ENCODE results near the gene ZNF22. TPM values are rescaled to one million over a fixed set of nuclear protein-coding genes. Genes with fewer than 3 reads are reported as not detected.

ZNF22 gene
- total and polyA plus RNA-seq, 12 donors, result 11.0 to 17.2 (median 15.6) TPM

- intact Hi-C loops (cut with DNase I), result no loop called here
- H3K9me3 ChIP-seq, result peaks cover 0 to 6% (median 0%) of the 10 kb centered on the region in 11 donors
- H3K27me3 ChIP-seq, result no peaks in the 10 kb centered on the region
- ATAC-seq (no peak), DNase-seq (no peak)
- H3K4me3 ChIP-seq, result no peak overlapping the region
- TF ChIP-seq CTCF (IDR thresholded peaks at IDR 0.05), result no peak
- H3K4me1 ChIP-seq, result peaks cover 6 to 74% (median 65%) of the 10 kb centered on the region in 9 donors
- H3K27ac ChIP-seq, result peak overlapping the region in 7 of 10 donors; percentile 11 to 98 (median 53)
- H3K36me3 ChIP-seq, result peaks cover 0 to 27% (median 6%) of the 10 kb centered on the region in 9 donors
Measured at GRCh38 chr10:44954962-44955361, 45.8 kb upstream of the ZNF22 start.

- peak in 1 of 2 donors; percentile 6 for DNase-seq
- 74 to 85% methylated on average over 8 of the region's 8 CpGs for WGBS, 2 donors
- no peak for TF ChIP-seq CTCF (IDR thresholded peaks at IDR 0.05)
- intact Hi-C loops (cut with DNase I), result loop anchor here in 1 of 10 donors (2.0 kb wide), 1 partner anchor 77 kb away; no protein-coding TSS in a partner anchor
- peak overlapping the region in 8 of 10 donors; percentile 10 to 98 (median 52) for H3K27ac ChIP-seq
- H3K4me3 ChIP-seq, result no peak overlapping the region
- H3K9me3 ChIP-seq, result peaks cover 0 to 6% (median 0%) of the 10 kb centered on the region in 11 donors
- H3K36me3 ChIP-seq, result peaks cover 0 to 27% (median 6%) of the 10 kb centered on the region in 9 donors
- H3K27me3 ChIP-seq, result no peaks in the 10 kb centered on the region
- H3K4me1 ChIP-seq, result peaks cover 4 to 74% (median 66%) of the 10 kb centered on the region in 9 donors
- ATAC-seq, result peak in 1 of 8 donors; percentile 1
Measured at GRCh38 chr10:44955413-44956070, 45.2 kb upstream of the ZNF22 start.

GRCh38 chr10:44956226-44956625 lies 44.5 kb upstream of the ZNF22 start:
- Histone ChIP-seq H3K4me3 (no peak overlapping the region), H3K9me3 (peaks cover 0 to 6% (median 0%) of the 10 kb centered on the region in 11 donors), H3K36me3 (peaks cover 0 to 27% (median 6%) of the 10 kb centered on the region in 9 donors), H3K27me3 (no peaks in the 10 kb centered on the region), H3K27ac (peak overlapping the region in 7 of 10 donors; percentile 10 to 98 (median 53)), H3K4me1 (peaks cover 7 to 78% (median 66%) of the 10 kb centered on the region in 9 donors)
- intact Hi-C loops (cut with DNase I), result loop anchor here in 1 of 10 donors (2.0 kb wide), 1 partner anchor 77 kb away; no protein-coding TSS in a partner anchor
- WGBS, 2 donors, result 87 to 89% methylated on average over 4 of the region's 4 CpGs
- no peak for TF ChIP-seq CTCF (IDR thresholded peaks at IDR 0.05)
- DNase-seq, result peak in 1 of 2 donors; percentile 2
- no peak for ATAC-seq

- ATAC-seq, result no peak
- Histone ChIP-seq H3K4me3 (no peak overlapping the region), H3K4me1 (peaks cover 7 to 81% (median 70%) of the 10 kb centered on the region in 9 donors), H3K9me3 (peaks cover 0 to 6% (median 0%) of the 10 kb centered on the region in 11 donors), H3K36me3 (peaks cover 0 to 27% (median 6%) of the 10 kb centered on the region in 9 donors), H3K27me3 (no peaks in the 10 kb centered on the region), H3K27ac (peak overlapping the region in 9 of 10 donors; percentile 89 to 98 (median 94))
- intact Hi-C loops (cut with DNase I), result loop anchor here in 1 of 10 donors (2.0 kb wide), 1 partner anchor 78 kb away; no protein-coding TSS in a partner anchor
- peak in 1 of 2 donors; percentile 3 for DNase-seq
- TF ChIP-seq CTCF (IDR thresholded peaks at IDR 0.05), result no peak
- 92 to 95% methylated on average over 4 of the region's 4 CpGs for WGBS, 2 donors
Measured at GRCh38 chr10:44956717-44957706, 43.7 kb upstream of the ZNF22 start.
